HL-60 (cell line): ENCODE results near the gene CSNK1G2.

Source experiments
- DNase-seq, 2 experiments: peaks; one replicate each; pipeline ENCODE4 v3.0.0-alpha.2; 2010 to 2020; ENCODE audit warnings: low read depth in 1 of 2, low spot score in 1 of 2
- H3K27ac ChIP-seq: fragments of 250-450 bp; sonication (Bioruptor Pico); replicated peaks from 2 replicates; pipeline ENCODE4 v1.5.1; 2020; ENCODE audit warnings: mild to moderate bottlenecking, moderate library complexity
- H3K27me3 ChIP-seq: fragments of 250-450 bp; sonication (Bioruptor Pico); 2 replicates; pipeline ENCODE4 v1.5.1; 2021; ENCODE audit warnings: mild to moderate bottlenecking, moderate library complexity; ENCODE audit not compliant: insufficient read depth, poor library complexity, severe bottlenecking
- H3K4me3 ChIP-seq: replicated peaks from 2 replicates; pipeline ENCODE4 v1.5.1; 2011; ENCODE audit warnings: mild to moderate bottlenecking, control low read depth, low read length; ENCODE audit not compliant: insufficient read depth
- CTCF ChIP-seq: IDR thresholded peaks from one replicate; pipeline ENCODE4 v1.5.1; 2011; ENCODE audit warnings: low read length, control low read depth, inconsistent platforms; ENCODE audit not compliant: insufficient read depth
- GABPA ChIP-seq: IDR thresholded peaks from 2 replicates; pipeline ENCODE4 v1.6.1; 2012; ENCODE audit warnings: low read depth
- POLR2AphosphoS5 ChIP-seq: IDR thresholded peaks from 2 replicates; pipeline ENCODE4 v1.6.1; 2012; ENCODE audit warnings: low read depth
- REST ChIP-seq: IDR thresholded peaks from 2 replicates; pipeline ENCODE4 v1.6.1; 2012; ENCODE audit warnings: low read depth; ENCODE audit not compliant: insufficient replicate concordance
- SPI1 ChIP-seq: IDR thresholded peaks from 2 replicates; pipeline ENCODE4 v1.6.1; 2012; ENCODE audit warnings: low read depth, mild to moderate bottlenecking, borderline replicate concordance

CSNK1G2 gene

GRCh38 chr19:2010135-2010668, 69.2 kb downstream of the CSNK1G2 start:
- Histone ChIP-seq H3K27me3 (no peaks in the 10 kb centered on the region), H3K4me3 (no peak overlapping the region), H3K27ac (no peak overlapping the region)
- no peak for DNase-seq
- TF ChIP-seq CTCF (no peak), REST (no peak), GABPA (no peak), SPI1 (no peak), POLR2AphosphoS5 (no peak)

- Histone ChIP-seq H3K27ac (no peak overlapping the region), H3K27me3 (no peaks in the 10 kb centered on the region), H3K4me3 (no peak overlapping the region)
- TF ChIP-seq POLR2AphosphoS5: no peak
- TF ChIP-seq SPI1: no peak
- no peak for TF ChIP-seq REST
- no peak for TF ChIP-seq GABPA
- no peak for TF ChIP-seq CTCF
- DNase-seq: no peak
Observed at GRCh38 chr19:2011169-2011568, 70.2 kb downstream of the CSNK1G2 start.

- no peak for DNase-seq
- no peak for TF ChIP-seq SPI1
- no peak for TF ChIP-seq CTCF
- TF ChIP-seq REST: no peak
- no peak for TF ChIP-seq GABPA
- TF ChIP-seq POLR2AphosphoS5: no peak
- H3K4me3 ChIP-seq: no peak overlapping the region
- no peak overlapping the region for H3K27ac ChIP-seq
- no peaks in the 10 kb centered on the region for H3K27me3 ChIP-seq
Observed at GRCh38 chr19:2012941-2013682, 72.1 kb downstream of the CSNK1G2 start.
